HG03280 (cell line): Measurements from ENCODE around the gene TEX2.

Experiments used
- ATAC-seq: cut with Tn5 transposase; IDR thresholded peaks from one replicate; pipeline ENCODE4 v1.9.1; 2021; ENCODE audit warnings: mild to moderate bottlenecking, moderate library complexity; ENCODE audit not compliant: unreplicated experiment

TEX2 gene

DNA sequence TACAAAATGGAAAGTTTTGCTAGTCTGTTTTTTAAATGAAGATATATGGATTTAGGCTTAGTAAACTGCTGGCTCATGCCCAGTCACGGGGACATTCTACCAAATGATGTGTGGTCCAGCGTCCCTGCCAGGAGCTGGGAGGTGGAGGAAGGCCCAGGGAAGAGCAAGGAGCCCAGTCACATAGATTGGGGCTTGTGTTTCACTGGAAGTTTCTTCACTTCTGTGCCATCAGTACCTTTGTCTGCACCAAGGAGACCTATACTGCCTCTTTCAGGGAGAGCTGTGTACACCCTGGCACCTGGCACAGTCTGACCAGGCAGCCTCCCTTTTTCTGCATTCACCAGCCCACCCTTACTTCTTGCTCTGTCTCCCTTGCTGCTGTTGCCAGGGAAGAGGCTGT lies 100.5 kb downstream of the TEX2 start:
- ATAC-seq = no peak

DNA sequence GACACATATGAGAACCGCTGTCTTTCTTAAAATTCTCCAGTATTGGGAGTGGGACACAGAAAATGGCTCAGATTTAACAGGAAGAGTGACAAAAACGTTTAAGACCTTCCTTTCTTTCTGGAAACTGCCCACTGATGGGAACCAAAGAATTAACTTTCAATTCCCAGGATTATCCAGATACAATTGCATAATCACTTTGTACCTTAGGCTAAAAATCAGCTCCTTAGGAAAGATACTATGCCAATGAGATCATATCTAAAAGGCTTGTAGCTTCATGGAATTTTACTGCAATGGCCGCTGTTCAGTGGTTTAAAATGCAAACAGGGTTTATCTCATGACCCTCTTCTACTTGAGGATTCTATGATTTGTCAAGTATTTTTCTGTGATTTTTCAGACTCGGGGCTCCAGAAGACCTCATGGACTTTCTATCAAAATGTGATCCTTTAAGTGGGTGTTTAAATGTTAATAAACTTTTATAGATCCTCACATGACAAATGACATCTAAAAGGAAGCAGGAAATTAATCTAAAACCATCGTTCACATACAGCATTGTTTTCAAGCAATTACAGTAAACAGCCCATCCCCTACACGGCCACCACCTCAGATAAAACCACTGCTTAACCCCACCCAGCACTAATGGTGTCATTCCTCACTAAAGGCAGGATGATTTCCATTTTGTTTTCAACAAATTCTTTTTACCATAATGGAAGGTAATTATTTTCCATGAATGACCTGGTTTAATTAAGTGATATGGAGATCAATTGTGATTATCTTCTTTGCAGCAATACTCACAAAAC lies 101.5 kb downstream of the TEX2 start:
- ATAC-seq = no peak

DNA sequence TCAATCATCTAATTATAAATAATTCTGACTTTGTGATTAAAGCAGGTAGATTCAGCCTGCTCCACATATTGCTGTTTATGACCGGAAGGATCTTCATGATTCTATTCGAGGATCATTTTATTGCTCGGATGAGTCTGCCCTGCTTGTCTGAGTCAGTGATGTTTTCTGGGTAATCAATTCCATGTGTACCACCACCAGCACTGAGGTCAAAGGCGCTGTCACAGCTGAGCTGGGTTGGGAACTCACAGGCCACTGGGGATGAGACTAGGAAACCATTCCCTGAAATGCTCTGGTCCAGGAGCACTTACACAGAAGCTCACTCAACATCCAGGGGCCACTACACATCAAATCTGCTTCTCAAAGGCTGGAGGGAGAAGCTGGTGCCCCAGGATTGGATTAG lies 102.7 kb downstream of the TEX2 start:
- ATAC-seq = no peak

- no peak for ATAC-seq
Measured at GRCh38 chr17:64158831-64159590, 104.0 kb downstream of the TEX2 start.

- ATAC-seq = no peak
Measured at GRCh38 chr17:64158406-64158805, 104.7 kb downstream of the TEX2 start.

GRCh38 chr17:64157669-64158180 lies 105.3 kb downstream of the TEX2 start:
- no peak for ATAC-seq

DNA sequence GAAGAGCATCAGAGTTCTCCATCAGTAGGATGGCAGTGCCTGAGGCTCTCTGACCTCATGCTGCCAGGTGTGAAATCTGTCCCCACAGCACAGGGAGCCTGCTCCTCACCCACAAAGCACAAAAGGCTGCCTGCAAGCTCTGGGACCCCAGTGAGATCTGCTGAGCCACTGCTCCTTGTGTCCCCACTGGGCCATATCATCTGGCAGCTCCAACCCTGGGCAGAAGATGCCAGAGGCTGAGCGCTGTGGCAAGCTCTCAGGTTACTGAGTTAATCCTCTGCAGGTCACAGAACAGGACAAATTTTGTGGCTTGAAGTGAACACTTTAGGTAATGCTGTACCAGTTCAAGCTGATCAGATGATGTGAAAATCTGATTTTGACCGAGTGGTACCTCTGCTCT lies 106.4 kb downstream of the TEX2 start:
- ATAC-seq = no peak

GRCh38 chr17:64155751-64156544 lies 107.1 kb downstream of the TEX2 start:
- ATAC-seq = no peak

DNA sequence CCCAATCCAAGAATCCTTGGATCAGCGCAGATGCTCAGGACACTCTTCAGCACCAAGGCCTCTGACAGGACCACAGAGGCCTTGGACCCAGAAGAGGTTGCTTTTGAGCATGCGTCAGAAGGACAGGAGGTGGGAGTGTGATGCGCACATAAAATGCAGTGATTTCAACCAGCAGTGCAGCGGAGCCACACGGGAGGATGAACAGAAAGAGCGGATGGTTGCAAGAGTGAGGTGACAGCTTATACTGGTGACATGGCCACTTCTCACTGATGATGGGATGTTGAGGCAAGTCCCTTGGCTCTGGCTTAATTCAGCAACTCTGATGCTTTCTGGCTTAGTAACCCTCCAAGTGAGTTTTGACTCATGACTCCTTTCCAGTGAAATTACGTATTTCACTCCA lies 107.9 kb downstream of the TEX2 start:
- no peak for ATAC-seq

DNA sequence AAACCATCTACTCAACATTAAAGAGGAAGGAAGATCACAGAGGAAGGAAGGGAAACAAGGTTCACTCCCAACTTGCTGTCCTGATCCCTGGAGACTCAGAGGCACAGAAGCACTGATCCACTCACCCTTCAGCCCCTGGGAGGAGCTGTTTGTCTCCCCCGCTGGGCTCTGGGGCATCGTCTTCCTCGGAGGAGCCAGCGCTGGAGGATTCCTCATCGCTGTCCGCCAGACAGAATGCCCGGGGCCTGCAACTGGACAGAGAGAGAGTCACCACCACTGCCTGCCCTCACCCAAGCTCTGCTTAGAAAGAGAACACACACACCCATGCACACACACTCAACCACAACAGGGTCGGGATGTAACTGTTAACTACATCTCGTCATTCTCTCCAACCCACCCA lies 108.3 kb downstream of the TEX2 start:
- ATAC-seq = no peak

DNA sequence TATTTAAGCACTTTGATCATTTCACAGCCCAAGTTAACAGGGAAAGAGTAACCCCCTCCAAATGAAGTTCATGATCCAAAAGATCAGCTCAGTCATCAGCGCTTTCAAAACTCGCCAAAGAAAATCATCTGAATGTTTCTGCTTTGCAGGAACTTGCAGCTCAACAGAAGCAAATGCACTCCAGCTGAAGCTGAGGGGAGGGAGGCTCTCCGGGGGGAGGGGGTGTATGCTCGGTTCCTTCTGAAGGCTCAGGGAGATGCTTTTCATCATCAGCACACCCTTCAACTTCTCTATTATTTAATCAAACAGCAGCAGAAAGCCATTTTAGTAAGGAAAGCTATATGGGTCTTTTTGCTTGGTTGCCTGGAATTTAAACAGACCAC lies 108.8 kb downstream of the TEX2 start:
- ATAC-seq = no peak

GRCh38 chr17:64153565-64154312 lies 109.3 kb downstream of the TEX2 start:
- ATAC-seq = no peak

DNA sequence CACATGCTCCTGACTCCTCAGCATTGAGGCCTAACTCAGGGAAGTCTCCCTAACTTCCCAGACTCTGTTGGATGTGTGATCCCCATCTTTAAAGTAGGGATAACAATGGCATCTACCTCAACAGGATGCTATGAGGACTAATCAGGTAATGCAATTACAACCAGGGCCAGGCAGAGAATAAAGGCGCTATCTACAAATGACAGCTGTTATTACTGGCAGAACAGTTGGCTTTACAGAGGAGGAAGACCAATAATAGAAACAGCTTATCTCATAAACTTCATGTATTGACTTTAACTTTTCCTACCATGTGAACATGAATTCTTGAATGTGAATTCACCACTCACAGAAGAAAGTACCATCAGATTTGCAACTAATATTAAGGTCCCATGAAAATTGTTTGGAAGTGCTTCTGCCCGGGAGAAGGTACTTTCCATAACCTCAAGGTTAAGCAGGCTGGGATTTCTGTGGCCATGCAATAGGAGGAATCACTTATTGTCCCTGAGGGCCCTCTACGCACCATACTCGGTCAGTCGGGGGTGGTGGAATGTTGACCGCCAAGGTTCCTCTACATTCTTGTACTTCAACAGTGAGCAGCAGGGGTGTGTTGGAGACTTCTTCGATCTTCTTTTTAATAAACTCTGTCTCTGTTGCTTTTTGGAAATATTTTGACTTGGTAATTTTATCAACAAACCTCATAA lies 110.5 kb downstream of the TEX2 start:
- no peak for ATAC-seq

GRCh38 chr17:64151016-64151368 lies 112.1 kb downstream of the TEX2 start:
- no peak for ATAC-seq

- no peak for ATAC-seq
Measured at GRCh38 chr17:64150237-64151015, 112.6 kb downstream of the TEX2 start.

DNA sequence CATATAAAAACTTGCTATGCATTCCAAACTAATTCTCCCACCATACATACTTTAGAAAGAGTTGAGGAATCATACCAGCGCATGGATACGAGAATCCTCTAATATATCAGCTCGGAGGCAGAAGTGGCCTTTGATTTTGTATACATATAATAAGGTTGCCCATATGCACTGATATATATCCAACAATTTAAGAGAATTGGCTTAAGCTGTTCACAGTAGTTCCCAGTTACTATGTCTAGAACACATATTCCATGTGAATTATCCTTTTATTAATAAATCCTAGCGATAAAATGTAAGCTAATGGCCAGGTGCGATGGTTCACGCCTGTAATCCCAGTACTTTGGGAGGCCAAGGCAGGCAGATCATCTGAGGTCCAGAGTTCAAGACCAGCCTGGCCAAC lies 113.9 kb downstream of the TEX2 start:
- ATAC-seq = no peak

GRCh38 chr17:64148699-64149098 lies 114.4 kb downstream of the TEX2 start:
- no peak for ATAC-seq

DNA sequence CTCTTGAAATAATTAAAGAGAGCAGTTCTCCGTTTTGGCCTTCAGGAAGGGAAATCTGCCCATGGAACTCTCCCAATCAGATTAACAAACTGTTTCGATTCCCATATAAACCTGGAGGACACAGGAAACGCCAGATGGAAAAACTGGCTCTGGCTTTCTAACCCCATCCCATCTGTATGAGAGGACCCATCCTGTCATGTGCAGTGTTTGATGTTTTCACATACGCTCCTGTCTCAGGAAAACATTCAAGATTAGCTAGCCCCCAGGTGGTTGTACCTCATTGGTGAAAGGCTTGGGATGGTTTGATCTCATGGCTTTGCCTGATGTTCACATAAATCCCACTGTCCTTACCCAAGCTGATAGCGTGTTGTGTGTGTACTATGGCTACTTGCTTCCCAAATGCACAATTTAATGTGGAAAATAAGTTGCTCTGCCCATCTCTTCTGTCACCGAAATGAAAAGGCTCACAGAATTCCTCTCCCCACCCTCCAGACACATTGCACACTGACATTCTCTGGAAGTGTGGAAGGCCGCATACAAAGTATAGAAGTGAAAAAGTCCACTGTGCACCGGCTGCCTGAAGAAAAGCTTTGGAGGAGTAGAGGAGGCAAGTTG lies 114.9 kb downstream of the TEX2 start:
- no peak for ATAC-seq
